ENCODE data around the gene NHSL1. TPM values are rescaled to one million over a fixed set of nuclear protein-coding genes. Genes with fewer than 3 reads are reported as not detected.

NHSL1 gene
- total and polyA plus RNA-seq, 7 donors: 6.5 to 17.5 (median 8.6) TPM

GRCh38 chr6:138509371-138509770 is 10.1 kb upstream of the NHSL1 start:
- Histone ChIP-seq H3K36me3 (no peaks in the 10 kb centered on the region), H3K4me1 (no peaks in the 10 kb centered on the region), H3K27me3 (no peaks in the 10 kb centered on the region), H3K4me3 (no peak overlapping the region), H3K9me3 (no peaks in the 10 kb centered on the region), H3K27ac (no peak overlapping the region)
- TF ChIP-seq CTCF (IDR thresholded peaks at IDR 0.05) (peak in 3 of 4 experiments; percentile 45 to 56 (median 47)), POLR2A (IDR thresholded peaks at IDR 0.05) (no peak), EP300 (IDR thresholded peaks at IDR 0.05) (no peak), POLR2AphosphoS5 (IDR thresholded peaks at IDR 0.05) (no peak)
- intact Hi-C loops (cut with DNase I): loop anchor here (2.0 to 10.0 kb wide), 2 partner anchors 81 to 395 kb away; no protein-coding TSS in a partner anchor
- DNase-seq: peak; percentile 65
- WGBS, 2 donors: 5 to 24% methylated on average over 6 of the region's 6 CpGs

DNA sequence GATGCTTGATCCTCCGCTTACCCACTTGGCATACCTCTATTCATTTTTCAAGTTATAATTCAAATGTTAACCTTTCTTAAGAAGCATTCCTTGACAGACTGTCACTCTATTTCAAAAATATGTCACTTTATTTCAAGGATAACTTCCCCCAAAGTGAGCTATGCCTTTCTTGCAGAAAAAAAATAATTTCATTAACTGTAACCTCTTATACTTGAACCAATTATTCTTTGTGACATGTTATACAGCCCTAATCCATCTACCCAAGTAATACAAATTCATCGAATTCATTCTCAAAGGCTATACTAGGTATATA is 9.3 kb upstream of the NHSL1 start:
- Histone ChIP-seq H3K4me3 (no peak overlapping the region), H3K27me3 (no peaks in the 10 kb centered on the region), H3K4me1 (no peaks in the 10 kb centered on the region), H3K27ac (no peak overlapping the region), H3K9me3 (no peaks in the 10 kb centered on the region), H3K36me3 (no peaks in the 10 kb centered on the region)
- TF ChIP-seq CTCF (IDR thresholded peaks at IDR 0.05) (no peak), EP300 (IDR thresholded peaks at IDR 0.05) (no peak), POLR2A (IDR thresholded peaks at IDR 0.05) (no peak), POLR2AphosphoS5 (IDR thresholded peaks at IDR 0.05) (no peak)
- intact Hi-C loops (cut with DNase I): loop anchor here (2.0 to 10.0 kb wide), 2 partner anchors 80 to 394 kb away; no protein-coding TSS in a partner anchor
- DNase-seq: no peak
- 68 to 92% methylated on average over 2 of the region's 2 CpGs for WGBS, 2 donors

- DNase-seq: no peak
- 19 to 70% methylated on average over 7 of the region's 7 CpGs for WGBS, 2 donors
- Histone ChIP-seq H3K27ac (no peak overlapping the region), H3K9me3 (no peaks in the 10 kb centered on the region), H3K4me3 (no peak overlapping the region), H3K36me3 (no peaks in the 10 kb centered on the region), H3K4me1 (no peaks in the 10 kb centered on the region), H3K27me3 (no peaks in the 10 kb centered on the region)
- intact Hi-C loops (cut with DNase I): loop anchor here (2.0 to 10.0 kb wide), 2 partner anchors 79 to 393 kb away; no protein-coding TSS in a partner anchor
- no peak for TF ChIP-seq POLR2A (IDR thresholded peaks at IDR 0.05)
- no peak for TF ChIP-seq EP300 (IDR thresholded peaks at IDR 0.05)
- no peak for TF ChIP-seq CTCF (IDR thresholded peaks at IDR 0.05)
- TF ChIP-seq POLR2AphosphoS5 (IDR thresholded peaks at IDR 0.05): no peak
Observed at GRCh38 chr6:138507977-138508675, 8.8 kb upstream of the NHSL1 start.

DNA sequence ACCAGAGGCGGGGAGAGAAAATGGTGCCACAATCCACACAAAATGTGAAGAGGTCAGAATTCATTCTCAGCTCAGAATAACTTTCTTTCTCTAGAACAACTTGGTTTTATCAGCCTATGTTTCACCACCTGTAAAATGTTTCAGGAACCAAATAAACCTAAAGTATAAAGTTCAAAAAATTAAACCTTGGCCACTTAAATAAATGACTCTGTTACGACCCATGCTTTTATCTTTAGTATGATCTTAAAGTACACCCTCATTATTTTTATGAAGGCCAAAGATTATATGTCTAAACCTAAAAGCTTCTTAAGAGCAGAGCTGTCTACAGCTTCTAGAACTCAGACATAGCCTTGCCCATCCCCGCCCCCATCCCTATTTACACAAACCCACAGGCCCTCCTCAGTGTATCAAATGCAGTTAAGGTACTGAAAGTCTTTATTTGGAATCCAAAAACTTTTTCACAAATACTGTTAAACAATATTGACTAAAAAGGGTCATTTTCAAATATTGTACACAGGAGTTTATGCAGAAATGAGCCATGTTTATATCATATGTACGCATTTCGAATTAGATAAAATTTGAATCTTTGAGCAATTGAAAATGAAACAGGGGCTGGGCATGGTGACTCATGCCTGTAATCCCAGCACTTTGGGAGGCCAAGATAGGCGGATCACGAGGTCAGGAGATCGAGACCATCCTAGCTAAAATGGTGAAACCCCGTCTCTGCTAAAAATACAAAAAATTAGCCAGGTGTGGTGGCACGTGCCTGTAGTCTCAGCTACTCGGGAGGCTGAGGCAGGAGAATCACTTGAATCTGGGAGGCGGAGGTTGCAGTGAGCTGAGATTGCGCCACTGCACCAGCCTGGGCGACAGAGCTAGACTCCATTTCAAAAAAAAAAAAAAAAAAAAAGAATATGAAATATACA is 5.7 kb upstream of the NHSL1 start:
- TF ChIP-seq POLR2A (IDR thresholded peaks at IDR 0.05): no peak
- TF ChIP-seq POLR2AphosphoS5 (IDR thresholded peaks at IDR 0.05): no peak
- TF ChIP-seq CTCF (IDR thresholded peaks at IDR 0.05): no peak
- TF ChIP-seq EP300 (IDR thresholded peaks at IDR 0.05): no peak
- Histone ChIP-seq H3K27ac (no peak overlapping the region), H3K4me1 (no peaks in the 10 kb centered on the region), H3K9me3 (no peaks in the 10 kb centered on the region), H3K36me3 (no peaks in the 10 kb centered on the region), H3K4me3 (no peak overlapping the region), H3K27me3 (no peaks in the 10 kb centered on the region)
- whole genome bisulfite sequencing, 2 donors: 34 to 73% methylated on average over 14 of the region's 14 CpGs
- no peak for DNase-seq
- intact Hi-C loops (cut with DNase I): loop anchor here (10.0 kb wide), 1 partner anchor 390 kb away; no protein-coding TSS in a partner anchor

Measured in sigmoid colon (tissue), 7 donors.